Occipital lobe (tissue), 2 donors: ENCODE results near the gene SRSF1. TPM values are rescaled to one million over a fixed set of nuclear protein-coding genes. Genes with fewer than 3 reads are reported as not detected.

Experiments used
- DNase-seq: peaks from one replicate; lab custom pipeline; 2025; lab: John Stamatoyannopoulos, UW
- total RNA-seq: library from RNA; depleted of rRNA; stranded (reverse); fragments of >200 nt; gene quantifications from one replicate; pipeline ENCODE4 v1.2.3, GENCODE V29; 2014

SRSF1 gene
- total RNA-seq, 1 donor from 2014 or later, result 382 TPM

GRCh38 chr17:58019039-58019438, 12.0 kb upstream of the SRSF1 start:
- DNase-seq, result no peak

DNA sequence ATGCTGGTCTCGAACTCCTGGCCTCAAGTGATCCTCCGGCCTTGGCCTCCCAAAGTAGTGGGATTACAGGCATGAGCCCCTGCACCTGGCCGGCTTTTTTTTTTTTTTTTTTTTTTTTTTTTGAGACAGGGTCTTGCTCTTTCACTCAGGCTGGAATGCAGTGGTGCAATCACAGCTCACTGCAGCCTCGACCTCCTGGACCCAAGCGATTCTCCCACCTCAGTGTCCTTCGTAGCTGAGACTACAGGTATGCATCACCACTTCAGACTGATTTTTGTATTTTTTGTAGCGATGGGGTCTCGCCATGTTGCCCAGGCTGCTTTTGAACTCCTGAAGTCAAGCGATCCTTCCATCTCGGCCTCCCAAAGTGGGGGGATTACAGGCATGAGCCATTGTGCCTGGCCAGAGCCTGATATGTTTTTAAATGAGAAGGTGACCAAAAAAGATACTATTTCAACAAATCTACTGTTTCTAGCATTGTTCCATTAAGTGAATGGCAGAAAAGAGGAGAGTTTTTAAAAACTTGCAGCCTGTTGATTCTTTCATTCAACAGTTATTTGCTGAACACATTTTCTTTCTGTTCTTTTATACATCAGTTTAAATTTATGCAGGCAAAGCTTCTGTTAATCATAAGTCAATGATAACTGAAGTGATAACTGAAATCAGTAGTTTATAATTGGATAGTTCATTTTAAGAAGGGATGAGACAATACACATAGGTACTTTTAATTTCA, 3.2 kb upstream of the SRSF1 start:
- DNase-seq, result no peak

DNA sequence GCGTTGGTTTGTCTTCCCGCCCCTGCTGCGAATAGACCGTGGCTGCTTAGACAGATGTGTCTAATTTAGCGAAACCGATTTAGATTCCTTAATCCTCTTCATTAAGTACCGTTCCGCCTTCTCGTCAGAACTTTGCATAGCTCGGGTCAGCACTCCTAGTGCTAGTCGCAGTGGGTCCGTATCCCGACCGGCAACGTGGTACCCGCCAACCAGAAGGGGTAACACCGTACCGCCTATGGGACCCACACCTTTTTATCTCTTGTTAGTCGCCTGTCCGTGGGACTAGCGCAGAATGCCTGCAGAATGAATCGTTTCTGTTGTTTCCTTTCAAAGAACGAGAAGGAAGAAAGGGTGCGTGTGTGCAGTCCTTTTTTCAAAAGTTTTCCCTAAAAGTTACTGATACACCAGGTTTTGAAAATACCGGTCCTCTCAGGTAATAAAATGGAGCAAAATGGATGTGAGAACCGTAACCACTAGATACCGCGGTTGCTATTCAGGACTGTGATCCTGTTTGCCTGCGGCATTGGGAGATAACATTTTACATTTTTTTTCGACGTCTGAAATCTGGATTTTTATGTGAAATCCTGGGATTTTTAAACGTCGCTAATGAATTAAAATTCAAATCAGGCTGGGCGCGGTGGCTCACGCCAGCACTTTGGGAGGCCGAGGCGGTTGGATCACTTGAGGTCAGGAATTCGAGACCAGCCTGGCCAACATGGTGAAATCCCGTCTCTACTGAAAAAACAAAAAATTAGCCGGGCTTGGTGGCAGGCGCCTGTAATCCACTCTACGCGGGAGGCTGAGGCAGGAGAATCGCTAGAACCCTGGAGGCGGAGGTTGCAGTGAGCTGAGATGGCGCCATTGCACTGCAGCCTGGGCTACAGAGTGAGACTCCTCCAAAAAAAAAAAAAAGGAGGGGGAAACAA, 998 bp upstream of the SRSF1 start:
- DNase-seq, result no peak

DNA sequence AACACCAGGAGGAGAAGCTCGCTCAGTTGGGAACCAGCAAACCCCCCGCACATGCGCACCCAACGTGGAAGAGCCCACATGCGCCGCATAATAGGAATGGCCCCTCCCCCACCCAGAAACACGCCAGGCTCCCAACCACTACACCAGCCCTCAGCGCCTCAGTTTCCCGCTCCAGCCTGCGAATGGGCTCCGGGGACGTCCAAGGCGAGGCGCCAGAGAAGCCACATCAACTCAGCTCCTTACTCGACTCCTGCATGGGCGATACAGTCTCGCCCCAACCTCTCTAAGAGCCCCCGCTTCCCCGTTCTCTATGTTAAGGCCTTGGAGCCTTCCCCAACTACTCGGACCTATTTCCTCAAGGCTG, 504 bp downstream of the SRSF1 start:
- peak; percentile 52 for DNase-seq

DNA sequence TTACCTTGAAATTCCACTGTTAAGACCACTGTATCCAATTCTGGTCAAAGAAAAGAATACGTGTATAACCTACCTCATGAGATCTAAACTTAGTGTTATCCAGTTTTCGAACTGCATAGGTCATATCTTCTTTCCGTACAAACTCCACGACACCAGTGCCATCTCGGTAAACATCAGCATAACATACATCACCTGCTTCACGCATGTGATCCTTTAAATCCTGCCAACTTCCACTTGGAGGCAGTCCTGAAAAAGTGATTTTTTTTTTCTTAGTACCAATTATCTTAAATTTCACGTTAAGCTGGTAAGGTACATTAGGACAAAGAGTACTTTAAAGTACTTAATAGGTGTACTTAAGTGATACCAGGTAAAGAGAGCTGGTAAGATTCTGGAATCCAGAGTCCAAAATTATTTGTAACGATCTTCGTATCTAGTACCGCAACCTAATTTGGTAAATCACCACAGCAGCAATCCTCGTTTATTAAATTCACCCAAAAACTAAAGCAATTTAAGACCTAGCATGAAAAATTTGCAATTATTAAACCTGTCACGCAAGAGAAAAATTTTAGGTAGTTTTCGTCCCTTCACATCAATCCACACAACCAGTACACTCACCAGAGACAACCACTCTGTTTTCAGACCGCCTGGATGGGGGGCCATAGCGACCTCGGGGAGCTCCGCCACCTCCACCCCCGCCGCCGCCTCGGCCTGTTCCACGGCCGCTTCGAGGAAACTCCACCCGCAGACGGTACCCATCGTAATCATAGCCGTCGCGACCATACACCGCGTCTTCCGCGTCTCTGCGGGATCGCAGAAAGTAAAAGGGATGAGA, 1.1 kb downstream of the SRSF1 start:
- no peak for DNase-seq

GRCh38 chr17:58005031-58005727, 1.9 kb downstream of the SRSF1 start:
- DNase-seq, result no peak

DNA sequence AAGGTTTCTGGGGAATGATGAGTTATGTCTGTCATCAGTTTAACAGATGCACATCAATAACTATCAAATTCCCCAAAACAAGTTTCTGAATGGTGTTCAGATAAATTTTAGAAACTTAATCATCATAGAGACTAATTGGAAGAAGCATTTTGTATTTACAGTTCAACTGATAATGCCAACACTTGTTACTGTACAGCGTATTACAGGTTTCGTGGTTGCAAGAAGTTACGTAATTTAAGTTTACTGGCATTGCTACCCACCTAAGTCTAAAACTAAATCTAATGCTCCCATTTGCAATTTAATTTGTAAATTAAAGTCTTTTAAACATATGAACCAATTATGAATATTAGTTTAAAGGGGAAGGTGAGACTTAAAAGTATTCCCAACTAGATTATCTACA, 3.0 kb downstream of the SRSF1 start:
- DNase-seq, result no peak

- DNase-seq, result no peak
Measured at GRCh38 chr17:58002973-58003372, 4.1 kb downstream of the SRSF1 start.

- no peak for DNase-seq
Measured at GRCh38 chr17:58002154-58002948, 4.7 kb downstream of the SRSF1 start.

DNA sequence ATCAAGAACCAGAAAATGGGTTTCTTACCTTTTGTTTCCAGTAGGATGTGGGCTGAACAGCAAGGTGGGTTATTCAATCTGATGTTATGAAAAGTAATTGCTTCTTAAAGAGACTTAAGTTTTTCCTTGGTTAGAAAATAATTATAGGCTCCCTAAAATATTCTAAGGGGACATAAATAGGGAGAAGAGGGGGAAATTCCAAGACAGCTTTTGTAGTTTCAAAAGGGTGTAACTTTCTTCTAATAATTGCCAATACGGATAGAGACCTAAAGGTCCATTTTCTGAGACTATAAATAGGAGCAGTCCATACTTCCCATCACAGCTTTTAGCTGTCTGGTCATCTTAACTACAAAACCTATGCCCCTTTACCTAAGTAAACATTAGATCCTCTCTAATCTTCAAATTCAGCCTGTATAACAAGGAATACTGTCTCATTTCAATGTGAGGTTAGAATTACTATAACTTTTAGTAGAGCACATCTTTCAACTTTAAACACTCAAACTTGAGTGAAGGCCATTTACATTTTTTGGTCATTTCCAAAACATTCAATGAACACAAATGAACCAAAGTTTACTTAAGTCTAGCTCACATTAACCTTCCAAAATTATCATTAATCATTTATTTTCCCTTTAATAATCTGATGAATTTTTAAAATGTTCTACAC, 5.5 kb downstream of the SRSF1 start:
- DNase-seq, result no peak

DNA sequence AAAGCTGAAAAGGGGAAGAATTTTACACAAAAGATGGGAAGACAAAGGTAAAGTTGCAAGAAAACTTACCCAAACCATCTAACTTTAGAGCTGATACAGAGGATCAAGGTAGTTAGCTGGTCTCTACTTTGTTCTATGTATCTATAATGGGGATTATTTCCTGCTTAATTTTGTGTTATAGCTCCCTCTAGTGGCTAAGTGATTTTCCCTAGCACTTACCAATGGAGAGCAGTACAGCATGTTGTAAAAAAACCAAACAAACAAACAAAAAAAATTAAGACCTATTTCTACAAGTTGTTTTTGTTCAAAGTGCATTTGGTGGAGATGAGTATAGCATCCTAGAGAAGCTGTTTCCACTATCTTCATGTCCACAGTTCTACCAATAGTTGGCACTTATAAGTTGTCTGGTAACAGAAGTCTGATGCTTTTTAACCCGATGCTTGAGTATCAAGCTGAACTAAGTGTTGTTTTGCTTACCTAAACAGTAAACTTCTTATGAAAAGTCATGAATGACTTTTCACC, 7.5 kb downstream of the SRSF1 start:
- DNase-seq, result no peak

DNA sequence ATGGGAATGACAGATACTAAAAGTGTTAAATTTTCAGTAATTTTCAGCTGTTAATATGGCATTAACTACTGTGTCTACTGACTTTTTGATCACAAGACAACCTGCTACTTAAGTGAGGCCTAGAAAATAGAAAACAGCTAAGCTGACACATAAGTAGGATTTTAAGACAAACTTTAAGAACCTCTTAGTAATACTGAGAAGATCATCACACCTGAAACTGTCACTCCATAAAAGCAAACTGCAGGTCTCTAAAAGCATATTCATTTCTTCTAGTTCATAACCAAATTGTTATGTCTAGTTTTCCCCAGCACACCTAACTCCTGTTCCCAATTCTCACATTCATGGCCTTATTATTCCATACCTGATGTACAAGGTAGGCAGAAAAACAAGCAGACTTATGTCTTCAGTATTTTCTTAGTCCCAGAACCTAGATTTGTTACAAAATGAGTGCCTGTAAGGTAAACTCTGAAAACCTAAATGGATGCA, 8.0 kb downstream of the SRSF1 start:
- DNase-seq, result no peak

- no peak for DNase-seq
Measured at GRCh38 chr17:57997085-57997809, 9.8 kb downstream of the SRSF1 start.

- peak; percentile 37 for DNase-seq
Measured at GRCh38 chr17:57995076-57995956, 11.7 kb downstream of the SRSF1 start.

- DNase-seq, result no peak
Measured at GRCh38 chr17:57994436-57994835, 12.6 kb downstream of the SRSF1 start.

- no peak for DNase-seq
Measured at GRCh38 chr17:57993471-57994365, 13.3 kb downstream of the SRSF1 start.

DNA sequence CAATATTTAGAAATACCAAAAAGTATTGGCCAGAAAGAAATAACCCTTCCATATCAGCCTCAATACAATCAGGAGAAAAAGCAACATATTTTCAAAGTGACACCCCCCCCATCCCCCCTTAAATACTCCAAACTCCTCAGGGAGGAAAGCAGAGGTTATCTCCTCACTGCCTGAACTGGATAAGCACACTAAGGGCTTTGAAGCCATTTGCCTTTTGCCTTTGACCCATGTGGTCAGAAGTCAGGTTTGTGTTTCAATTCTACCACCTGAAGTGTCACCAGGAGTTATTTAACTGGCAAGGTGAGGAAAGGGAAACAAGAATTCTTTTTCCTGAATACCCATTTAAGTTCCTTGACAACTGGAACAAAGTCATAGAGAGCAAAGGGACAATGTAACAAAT, 15.5 kb downstream of the SRSF1 start:
- DNase-seq, result no peak
